Inflammatory macrophage treated with lipopolysaccharide for 1 hour (primary cell): ENCODE data around the gene DBNL.
A peak's percentile ranks its signal among the peaks of the same experiment; 100 is the strongest.

ENCODE experiments used
- DNase-seq, 2 donors: peaks; one replicate each; pipeline ENCODE4 v3.0.0-alpha.2; 2020 to 2022

The DBNL gene

DNA sequence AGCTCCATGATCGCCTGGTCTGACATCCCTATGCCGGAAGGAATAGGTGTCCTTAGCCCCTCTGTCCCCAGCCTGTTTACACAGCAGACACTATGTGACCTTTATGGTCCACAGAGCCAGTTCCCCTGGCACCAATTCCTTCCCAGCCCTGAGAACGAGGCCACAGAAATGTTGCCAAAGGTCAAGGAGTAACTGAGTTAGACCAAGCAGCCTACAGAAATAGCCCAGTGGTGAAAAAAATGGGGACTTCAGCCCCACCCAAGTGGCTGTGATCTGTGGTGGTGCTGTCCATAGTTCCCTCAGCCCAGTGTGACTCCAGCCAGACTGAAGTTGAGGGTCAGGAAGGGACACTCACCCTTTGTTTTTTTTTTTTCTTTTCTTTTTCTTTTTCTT lies 18.4 kb downstream of the DBNL start:
- DNase-seq = no peak

DNA sequence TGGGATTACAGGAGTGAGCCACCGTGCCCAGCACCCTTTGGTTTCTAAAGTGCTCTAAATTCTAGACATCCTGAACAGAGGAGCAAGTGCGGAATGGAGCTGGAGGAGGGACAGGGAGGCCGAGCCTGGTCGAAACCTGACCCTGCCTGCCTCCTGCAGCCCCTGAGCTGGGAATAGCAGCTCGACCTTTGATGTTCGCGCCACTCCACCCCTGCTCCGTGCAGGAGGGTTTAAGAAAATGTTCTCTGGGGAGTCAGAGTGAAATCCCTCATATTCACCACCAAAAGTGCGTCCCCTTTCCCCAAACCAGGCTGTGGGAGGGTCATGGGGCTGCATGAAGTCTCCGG lies 19.0 kb downstream of the DBNL start:
- no peak for DNase-seq

DNA sequence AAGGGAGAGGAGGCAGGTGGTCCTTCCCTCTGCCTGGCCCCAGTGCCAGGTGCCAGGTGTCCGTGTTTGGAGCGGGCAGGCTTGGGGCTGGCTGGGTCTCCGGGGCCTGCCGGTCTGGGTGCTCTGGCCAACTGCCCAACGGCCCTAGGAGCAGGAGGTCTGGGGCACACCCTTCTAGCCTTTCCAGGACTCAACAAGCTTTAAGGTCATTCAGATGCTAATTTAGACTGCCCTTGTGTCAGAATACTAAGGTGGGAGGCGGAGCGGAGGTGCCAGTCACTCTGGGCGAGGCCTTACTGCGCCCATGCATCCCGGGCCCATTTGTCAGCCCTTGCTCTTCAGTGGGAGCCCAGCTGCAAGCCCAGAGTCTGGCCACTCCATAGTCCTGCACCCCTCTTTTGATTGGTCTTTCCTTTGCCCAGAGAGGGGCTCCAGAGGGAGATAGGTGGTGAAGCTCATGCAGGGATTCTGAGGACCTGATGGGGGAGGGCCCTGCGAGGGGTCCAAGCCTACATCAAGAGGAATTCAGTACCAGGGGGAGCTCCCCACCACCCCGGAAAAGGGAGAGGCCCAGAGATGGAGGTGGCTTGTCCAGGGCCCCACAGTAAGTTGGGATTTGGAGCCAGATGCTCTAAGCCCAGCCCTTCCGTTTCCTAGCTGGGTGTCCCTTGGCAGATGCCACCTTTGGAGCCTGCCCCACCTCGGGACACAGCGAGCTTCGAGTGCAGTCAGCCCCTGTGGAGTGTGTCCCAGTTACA lies 19.6 kb downstream of the DBNL start:
- no peak for DNase-seq

DNA sequence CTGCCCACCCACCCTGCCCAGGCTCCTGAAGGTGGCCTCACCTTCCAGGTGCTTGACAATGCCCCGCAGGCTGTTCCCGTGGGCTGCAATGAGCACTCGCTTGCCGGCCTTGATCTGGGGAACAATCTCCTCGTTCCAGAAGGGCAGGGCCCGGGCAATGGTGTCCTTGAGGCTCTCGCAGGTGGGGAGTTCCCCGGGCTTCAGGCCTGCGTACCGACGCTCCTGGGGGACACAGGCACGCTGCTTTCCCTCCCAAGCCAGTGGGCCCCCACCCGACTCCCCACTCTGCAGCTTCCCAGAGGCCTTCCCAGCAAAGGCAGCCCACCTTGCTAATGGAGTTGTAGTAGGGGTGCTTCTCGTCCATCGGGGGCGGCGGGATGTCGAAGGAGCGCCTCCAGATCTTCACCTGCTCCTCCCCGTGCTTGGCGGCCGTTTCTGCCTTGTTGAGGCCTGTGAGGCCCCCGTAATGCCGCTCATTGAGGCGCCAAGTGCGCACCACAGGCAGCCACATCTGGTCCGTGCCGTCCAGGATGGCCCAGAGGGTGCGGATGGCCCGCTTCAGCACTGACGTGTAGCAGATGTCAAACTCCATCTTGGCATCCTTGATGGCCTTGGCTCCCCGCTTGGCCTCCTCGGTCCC lies 20.4 kb downstream of the DBNL start:
- no peak for DNase-seq

DNA sequence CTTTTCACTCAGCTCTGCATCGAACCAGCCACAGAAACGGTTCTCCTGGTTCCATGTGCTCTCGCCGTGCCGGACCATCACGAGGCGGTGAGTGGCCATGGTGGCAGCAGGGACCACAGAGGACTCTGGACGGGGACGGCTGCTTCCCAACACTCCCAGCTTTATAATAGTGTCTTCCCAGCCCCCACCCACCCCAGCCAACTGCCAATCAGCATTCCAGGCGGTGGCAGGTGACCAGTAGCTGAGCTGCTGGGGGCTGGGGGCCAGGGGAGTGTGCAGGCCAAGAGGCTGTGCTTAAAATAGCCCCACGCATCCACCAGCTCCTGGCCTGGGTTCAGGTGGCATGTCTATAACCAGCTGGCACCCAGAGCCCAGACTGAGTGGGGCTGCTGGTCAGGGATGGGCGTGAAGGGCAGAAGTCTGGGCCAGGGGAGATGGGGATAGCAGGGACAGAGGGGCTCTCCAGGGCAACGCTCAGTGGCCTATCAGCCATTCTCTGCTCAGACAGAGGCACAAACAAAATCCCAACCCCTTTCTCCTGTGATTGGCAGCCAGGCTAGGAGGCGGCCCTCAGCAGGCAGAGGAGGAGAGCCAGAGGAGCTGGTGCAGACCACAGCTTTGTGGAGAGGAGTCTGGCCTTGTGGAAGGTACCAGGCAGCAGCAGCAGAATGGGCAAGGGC lies 21.1 kb downstream of the DBNL start, which contains the start of gene PGAM2:
TSS of gene PGAM2 (minus strand) at position 137 of the 680 bp plus-strand sequence. CDS start at position 99, 38 bp downstream.
- no peak for DNase-seq

DNA sequence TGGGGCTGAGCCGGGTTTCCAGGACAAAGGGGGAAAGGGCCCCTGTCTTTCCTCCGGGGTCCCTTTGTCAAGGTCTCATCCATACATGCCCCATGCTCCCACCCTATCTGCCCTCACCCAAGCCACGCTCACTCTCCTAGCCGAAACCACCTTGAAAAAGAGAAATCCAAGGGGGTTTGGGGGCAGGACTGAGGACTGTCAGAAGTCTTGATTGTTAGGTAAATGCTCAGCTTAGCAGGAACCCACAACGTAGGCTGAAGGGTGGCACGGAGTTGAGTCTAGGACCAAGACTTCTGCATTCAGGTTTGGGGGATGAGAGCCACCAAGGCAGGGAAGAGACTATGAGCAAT lies 21.6 kb downstream of the DBNL start:
- DNase-seq = no peak

DNA sequence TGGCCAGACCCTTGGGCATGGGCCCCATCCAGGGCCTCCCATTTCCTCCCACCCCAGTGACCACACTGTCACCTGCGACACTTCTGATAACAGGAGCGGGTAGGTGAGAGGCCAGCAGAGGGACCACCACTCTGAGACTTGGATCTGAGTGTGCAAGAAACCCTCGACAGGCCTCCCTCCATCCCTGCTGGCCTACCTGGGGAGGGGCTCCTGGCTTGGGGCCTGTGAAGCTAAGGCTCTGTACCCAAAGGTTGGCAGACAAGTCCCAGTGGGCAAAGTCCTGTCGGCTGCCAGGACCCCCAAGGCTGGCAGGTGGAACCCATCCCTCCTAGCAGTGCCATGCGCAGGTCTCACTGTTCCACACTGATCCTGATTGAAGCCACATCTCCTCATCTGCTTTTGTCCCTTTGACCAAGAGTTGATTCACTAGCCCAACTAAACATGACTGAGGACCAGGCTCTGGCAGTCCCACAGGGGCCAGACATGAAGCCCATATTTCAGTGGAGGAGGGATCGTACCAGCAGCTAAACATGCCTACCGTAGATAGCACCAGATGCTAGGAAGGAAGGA lies 22.1 kb downstream of the DBNL start:
- no peak for DNase-seq

DNA sequence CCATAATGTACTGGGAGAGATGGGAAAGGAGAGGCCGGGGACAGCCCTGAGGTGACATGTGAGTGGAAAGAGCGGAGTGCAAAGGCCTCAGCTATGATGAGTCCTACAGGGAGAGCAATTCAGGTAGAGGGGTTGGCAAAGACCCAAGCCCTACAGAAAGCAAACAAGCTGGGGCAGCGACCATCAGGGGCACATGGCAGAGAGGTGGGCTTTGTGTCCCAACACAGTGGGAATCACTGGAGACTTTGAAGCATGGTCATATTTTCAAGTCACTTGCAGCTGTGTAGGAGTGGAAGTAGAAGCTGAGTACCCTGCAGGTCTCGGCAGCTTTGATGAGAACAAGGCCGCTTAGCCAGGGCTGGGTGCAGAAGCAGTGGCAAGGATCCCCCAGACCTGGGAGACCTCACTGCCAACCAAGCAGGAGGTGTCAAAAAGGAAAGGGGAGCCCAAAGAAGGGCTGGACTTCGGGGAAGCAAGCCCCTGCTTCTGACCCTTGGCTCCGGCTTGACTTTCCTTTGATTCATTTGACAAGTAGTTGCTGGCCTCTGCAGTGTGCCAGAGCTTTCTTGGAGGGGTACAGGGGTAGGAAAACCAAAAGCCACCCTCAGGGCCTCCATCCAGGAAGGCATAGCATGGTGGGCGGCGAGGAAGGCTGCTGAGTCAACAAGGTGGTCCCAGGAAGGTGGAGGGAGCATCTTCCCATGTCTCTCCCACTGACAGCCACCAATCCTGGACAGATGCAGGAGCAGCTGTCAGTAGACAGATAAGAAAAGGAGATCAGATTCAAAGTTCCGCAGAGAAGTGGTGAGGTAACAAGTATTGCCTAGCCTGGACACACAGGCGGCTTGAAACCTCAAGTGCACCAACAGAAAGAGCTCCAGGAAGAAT lies 22.8 kb downstream of the DBNL start:
- DNase-seq = no peak

DNA sequence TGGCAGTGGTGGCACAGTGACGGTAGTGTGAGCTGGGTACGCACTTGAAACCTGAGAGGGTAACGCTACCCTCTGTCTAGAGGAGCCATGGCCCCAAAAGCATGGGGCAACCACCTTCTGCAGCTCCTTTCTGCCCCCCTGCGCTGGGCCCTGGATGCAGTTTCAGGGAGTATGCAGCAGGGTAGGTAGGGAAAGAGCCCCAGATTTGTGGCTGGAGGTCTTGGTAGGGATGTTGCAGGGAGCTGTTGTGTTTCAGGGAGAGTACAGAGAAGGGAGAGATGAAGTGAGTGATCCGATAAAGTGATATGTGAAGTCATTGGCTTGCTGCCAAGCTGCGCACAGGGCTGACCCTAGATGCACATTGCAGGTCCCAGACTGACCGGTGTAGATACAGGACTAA lies 23.6 kb downstream of the DBNL start:
- no peak for DNase-seq

DNA sequence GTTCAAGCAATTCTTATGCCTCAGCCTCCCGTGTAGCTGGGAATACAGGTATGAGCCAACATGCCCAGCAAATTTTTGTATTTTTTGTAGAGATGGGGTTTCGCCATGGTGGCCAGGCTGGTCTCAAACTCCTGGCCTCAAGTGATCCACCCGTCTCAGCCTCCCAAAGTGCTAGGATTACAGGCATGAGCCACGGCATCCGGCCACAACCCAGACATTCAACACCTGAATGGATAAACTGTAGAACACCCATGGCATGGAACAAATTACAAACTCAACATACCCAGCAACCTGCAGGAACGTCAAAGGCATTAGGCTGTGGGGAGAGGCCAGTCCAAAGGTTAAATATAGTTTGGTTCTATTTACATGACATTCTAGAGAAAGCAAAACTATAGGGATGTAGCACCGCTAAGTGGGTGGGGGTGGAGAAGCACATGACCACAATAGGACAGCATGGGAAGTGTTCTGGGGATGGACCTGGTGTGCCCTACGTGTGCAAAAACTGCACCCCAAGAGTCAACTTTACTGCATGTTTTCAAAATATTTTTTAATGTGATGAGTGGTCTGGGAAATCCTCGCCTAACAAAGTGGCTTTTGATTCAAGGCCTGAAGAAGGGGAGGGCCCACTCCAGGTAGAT lies 27.3 kb downstream of the DBNL start:
- DNase-seq = peak in 1 of 2 donors; percentile 9

DNA sequence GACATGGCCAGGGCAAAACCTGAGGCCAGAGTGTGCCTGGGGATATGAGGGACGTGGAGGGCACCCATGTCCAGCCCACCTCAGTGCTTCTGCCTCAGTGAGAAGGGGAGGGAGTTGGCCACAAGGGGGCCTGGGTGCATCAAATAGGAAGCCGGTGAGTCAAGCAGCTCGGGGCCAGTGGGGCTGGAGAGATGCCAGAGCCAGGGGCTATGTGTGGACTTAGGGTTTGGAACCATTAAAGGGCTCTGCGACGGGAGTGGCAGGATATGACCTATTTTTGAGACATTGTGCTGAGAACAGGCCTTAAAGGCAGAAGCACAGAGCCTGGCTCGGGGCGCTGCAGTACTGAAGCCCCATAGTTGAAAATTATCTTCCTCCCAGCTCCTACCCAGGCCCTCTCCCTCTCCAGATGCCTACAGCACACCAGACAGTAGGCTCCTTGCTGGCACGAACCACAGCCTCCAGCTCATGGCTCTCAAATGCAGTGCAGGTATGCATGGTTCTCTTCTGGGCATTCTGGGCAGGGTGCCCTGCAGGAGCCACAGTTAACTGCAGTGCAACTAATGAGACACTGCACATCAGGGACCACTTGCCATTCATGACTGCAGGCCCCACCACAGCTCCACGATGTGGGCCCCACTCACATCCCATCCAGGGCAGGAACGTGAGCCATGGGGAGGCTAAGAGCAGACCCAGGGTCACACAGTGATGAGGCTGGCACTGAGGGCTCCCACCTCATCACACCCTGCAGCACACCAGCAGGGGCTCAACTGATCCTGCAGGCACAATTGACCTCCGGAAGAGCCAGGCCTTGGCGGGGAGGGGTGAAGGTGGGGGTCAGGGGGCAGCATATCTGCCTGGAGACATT lies 28.1 kb downstream of the DBNL start:
- DNase-seq = peak; percentile 41 to 53

DNA sequence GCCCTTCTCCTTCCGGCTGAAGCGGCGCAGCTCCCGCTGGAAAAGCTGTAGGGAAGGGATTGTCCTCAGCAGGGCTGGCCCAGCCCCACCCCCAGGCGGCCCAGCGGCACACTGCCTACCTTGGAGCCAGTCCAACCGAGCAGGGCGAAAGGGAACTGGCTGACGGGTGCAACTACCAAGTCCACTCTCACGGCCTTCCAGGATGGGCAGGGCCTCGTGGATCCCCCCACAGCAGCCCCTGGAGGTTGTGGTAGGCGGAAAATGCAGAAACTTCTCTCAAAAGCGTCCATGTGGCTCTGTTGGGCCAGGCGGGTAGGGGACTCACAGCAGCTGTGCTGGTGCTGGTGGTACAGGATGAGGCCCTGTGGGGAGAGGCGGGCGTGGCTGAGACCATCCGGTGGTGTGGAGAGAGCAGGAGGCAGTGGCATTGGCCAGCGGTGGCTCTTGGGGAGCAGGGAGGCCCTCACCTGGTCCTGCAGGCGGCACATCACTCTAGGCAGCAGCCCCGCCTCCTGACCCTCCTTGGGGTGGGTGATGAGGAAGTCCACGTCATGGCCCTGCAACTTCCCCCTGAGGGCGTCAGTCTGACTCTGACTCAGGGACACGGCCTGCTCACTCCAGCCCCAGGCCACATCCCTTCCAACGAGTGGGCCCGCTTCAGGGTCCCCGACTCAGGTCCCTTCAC lies 29.3 kb downstream of the DBNL start:
- peak; percentile 86 to 88 for DNase-seq

DNA sequence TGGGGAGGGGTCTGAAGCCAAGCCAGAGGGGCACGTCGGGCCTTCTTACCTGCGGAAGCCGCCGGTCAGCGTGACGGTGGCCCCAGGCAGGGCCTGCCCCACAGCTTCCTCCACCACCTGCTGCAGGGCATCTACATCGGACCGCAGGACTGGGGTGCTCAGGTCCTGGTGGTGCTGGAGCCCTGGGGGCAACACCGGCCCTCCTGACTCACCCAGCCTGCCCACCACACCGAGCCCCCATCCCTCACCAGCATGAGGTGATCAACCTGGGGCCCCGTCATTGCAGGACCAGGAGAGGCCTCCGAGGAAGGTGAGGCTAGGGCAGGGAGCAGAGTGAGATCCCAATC lies 29.8 kb downstream of the DBNL start:
- DNase-seq = no peak

DNA sequence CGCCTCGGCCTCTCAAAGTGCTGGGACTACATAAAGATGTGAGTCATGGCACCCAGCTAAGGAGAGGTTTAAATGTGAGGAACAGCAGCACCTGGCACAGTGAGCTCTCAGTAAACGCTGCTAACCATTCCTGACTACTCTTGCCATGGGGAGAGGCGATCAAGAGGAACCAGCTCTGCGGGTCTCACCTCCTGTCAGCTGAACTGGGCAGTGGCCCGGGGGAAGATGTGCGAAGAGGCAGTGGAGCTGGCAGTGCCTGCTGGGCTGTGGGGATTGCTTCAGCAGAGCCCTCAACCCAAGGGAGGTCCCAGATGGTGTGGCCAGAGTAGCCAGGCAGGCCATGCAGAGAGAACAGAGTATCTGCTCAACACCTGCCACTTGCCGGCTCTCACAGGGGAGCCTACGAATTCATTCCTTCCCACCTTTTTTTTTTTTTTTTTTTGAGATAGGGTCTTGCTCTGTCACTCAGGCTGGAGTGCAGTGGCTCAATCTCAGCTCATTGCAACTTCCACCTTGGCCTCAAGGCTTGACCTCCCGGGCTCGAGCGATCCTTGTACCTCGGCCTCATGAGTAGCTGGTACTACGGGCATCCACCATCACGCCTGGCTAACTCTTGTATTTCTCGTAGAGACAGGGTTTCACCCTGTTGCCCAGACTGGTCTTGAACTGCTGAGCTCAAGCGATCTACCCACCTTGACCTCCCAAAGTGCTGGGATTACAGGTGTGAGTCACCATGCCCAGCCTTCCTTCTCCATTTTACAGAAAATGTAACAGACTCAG lies 31.0 kb downstream of the DBNL start:
- no peak for DNase-seq

DNA sequence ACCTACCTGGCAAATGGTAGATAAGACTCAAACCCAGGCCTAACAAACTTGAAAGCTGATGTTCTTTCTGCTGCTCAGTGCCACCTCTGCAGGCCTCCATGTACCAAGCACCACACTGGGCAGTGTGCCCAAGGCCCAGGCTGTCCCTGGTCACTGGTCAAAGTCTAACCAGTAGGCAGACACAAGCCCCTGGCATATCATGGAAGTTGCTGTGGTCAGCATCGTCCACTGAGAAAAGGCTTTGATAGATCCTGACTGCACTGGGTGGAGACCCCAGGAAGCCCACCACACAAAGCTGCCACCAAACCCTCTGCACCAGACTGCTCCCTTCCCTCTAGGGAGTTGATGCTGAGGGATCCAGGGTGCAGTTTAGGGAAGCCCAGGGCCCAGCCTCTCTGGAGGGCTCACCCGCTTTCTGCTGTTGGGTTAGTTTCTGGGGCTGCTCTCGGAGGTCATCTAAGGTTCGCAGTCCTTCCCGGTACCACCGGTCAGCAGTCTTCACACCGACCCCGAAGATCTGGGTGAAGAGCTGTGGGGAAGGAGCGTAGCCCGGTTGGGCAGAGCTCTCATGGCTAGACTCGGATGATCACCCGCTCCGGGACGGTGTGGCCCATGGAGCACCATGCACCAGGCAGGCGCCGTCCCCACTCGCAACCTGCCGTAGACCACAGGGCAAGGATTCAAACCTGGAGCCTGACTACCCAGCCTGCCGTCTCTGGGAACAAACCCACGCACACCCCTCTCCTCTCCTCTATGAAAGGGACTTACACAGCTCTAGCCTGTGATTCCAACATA lies 31.8 kb downstream of the DBNL start:
- no peak for DNase-seq

DNA sequence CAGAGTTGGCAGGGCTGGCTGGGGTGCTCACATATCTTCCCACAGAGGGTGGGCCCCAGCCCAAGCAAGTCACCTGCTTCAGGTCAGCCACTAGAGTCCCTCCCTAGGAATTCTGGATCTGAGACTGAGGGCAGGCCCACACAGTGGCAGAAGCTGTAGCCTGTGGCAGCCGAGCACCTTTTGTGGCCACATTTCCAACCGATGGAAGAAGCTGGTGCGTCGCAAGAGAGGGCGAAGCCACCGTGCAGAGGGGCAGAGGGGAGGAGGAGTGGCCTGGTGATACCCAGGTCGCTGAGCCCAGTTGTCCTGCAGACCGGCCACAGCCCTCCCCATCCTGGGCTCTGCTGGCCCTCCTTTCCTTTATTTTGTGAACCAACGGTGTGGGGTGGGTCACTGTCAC lies 32.6 kb downstream of the DBNL start:
- no peak for DNase-seq

DNA sequence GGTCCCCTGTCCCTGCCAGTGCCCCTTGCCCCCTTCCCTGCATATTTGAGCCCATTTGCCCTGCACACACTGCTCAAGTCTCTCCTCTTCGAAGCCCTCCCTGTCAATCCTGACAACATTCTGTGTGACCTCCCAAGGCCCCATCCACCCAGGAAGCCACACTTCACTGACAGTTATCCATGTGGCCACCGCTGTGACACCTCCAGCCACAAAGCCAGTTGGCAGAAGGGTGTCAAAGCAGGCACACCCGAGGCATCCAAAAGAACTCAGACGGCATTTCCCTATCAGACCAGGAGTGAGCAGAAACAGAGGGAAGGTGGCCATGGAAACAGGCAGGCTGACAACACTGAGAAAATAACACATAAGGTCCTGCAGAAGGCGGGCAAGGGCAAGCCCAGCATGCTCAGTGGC lies 33.2 kb downstream of the DBNL start:
- DNase-seq = no peak

DNA sequence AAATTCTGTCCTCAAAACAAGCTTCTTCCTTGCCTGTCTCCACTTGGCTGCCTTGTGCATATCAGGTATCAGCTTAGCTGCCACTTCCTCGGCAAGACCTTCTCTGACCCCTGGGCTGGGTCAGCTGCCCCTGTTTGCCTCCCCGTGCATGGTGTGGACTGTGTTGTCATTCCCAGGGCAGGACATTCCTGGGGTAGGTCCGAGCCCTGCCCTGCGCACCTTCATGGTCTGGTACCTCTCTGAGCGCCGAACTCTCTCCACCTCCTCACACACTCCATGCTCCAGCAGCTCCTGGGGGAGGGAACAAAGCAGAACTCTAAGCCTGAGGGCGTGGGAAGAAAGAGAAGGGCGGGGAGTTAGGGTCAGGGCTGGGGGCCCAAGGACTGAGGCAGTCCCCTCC lies 34.0 kb downstream of the DBNL start:
- DNase-seq = no peak
